HG02884 (cell line): ENCODE results near the gene ZMYND19.
"Not testable (repeated sequence)": the region's sequence is repeated elsewhere in the genome, so short reads cannot be mapped to it uniquely, and the experiment has no call there.

ENCODE experiments used
- ATAC-seq: cut with Tn5 transposase; IDR thresholded peaks from one replicate; pipeline ENCODE4 v1.9.1; 2021; ENCODE audit warnings: mild to moderate bottlenecking, moderate library complexity; ENCODE audit not compliant: unreplicated experiment

Gene ZMYND19

GRCh38 chr9:137614631-137615386 is 24.5 kb upstream of the ZMYND19 start:
- no peak for ATAC-seq

DNA sequence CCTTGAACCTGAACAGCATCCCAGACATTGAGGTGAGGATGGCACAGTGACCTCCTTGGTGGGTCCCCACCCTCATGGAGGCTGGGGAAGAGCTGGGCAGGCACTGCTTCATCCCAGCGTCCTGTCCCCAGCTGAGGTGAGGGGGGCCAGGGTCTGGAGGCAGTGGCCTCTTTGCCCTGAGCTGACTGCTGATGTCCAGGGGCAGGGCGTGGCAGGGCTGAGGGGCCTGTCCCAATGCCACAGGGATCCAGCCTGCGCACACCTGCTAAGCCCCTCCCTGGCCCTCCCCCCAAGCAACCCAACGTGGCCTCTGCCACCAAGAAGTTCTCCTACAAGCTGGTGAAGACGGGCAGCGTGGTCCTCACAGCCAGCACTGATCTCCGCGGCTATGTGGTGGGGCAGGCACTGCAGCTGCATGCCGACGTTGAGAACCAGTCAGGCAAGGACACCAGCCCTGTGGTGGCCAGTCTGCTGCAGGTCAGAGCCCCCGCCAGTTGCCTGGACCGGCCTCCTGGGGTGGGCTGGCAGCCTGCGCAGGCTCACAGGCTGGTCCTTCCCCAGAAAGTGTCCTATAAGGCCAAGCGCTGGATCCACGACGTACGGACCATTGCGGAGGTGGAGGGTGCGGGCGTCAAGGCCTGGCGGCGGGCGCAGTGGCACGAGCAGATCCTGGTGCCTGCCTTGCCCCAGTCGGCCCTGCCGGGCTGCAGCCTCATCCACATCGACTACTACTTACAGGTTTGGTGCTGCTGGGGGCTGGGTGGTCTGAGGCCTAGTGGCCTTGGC is 23.6 kb upstream of the ZMYND19 start:
- no peak for ATAC-seq

DNA sequence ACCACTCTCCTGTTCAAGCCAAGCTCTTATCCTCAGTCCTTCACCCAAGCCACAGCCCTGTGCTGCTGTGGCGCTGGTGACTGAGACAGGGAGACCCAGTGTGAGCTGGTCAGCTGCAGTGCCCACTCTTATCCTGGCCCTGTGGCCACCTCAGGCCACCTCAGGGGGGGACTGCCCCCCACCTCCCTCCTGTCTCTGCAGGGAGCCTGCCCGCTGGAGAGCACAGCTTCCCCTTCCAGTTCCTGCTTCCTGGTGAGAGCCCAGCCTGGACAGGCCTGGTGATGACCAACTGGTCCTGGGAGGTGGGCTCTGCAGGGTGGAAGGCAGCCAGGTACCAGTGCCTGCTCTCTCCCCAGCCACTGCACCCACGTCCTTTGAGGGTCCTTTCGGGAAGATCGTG is 22.9 kb upstream of the ZMYND19 start:
- no peak for ATAC-seq

DNA sequence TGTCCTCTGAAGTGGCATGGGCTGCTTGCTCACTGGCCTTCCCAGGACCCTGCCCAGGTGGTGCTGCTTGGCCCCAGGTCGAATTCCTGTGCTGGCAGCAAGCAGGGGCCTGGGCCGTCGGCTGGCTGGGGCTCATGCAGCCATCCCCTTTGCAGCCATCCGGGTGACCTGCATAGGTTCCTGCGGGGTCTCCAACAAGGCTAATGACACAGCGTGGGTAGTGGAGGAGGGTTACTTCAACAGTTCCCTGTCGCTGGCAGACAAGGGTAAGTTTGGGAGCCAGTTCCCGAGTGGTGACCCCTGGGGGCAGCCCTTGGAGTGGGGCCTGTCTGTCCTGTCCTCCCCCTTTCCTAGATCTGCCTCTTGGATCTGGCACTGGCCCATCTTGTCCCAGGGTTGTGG is 22.4 kb upstream of the ZMYND19 start:
- ATAC-seq: no peak

GRCh38 chr9:137611623-137612609 is 21.6 kb upstream of the ZMYND19 start:
- no peak for ATAC-seq

- no peak for ATAC-seq
Observed at GRCh38 chr9:137610944-137611343, 20.6 kb upstream of the ZMYND19 start.

DNA sequence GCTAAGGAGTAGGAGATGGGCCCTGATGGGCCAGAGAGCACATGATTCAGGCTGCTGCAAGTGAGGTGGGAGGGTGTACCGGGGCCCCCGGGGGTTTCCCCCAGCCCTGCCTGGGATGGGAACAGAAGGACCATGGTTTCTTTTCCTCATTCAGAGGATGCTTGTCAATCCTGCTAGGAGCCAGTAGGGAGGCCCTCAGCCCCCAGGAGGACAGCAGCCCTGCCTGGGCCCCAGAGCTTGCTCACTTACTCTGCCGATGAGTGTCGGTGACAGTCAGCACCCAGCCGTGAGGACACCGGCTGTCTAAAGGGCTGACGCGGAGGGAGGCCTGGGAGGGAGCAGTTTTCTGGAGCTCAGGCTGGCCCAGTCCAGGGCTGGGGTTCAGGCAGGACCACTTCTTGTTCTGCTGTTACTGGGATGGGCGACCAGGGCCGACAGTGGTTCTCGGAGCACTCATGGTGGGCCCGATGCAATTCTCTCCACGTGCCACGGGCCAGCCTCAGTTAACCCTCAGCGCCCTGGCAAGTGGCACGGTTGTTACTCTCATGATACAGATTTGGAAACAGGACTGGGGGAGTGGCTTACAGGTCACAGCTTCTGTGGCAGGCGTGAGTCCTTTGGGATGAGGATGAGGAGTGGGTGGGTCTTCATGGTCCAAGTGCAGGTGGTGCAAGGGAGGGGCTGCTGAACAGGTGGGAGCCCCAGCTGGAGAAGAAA is 17.0 kb upstream of the ZMYND19 start:
- no peak for ATAC-seq

GRCh38 chr9:137606734-137607138 is 16.4 kb upstream of the ZMYND19 start:
- no peak for ATAC-seq

GRCh38 chr9:137606005-137606621 is 15.8 kb upstream of the ZMYND19 start:
- peak; percentile 27 for ATAC-seq

DNA sequence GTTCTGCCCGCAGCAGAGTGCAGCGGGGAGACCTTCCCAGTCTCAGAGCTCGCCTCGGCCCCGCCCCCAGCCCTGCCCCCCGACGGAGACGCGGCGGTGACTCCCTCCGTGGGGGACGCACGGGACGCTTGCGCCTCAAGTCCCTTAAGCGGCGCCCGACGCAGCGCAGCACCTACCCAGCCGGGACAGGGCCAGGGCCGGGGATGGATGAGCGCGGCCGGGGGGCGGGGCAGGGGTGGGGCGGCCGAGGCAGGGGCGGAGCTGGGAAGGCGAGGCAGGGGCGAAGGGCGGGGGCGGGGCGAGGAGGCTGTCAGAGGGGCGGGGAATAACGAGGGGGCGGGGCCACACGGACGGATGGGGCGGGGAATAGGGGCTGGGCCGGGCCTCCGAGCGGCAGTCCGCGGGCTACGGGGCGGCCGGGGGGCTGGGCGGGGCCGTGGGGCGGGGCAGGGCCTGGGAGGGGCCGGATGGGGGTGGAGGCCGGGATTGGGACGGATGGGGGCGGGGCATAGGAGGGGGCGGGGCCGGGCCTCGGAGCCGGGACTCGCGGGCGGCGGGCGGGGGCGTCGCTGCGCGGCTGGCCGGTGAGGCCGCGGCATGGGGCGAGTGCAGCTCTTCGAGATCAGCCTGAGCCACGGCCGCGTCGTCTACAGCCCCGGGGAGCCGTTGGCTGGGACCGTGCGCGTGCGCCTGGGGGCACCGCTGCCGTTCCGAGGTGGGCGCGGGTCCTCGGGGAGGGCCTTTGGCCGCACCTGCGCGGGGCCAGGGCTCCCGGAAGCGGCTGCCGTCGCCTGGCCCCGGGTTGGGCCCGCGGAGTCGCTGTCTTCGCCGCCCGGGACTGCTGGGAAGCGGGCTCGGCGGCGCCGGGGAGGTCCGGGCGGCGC is 15.1 kb upstream of the ZMYND19 start, which contains the start of gene ARRDC1:
TSS of gene ARRDC1 (plus strand) at position 566 of the 884 bp plus-strand sequence. CDS start at position 598, 32 bp downstream.
- ATAC-seq: peak; percentile 63

DNA sequence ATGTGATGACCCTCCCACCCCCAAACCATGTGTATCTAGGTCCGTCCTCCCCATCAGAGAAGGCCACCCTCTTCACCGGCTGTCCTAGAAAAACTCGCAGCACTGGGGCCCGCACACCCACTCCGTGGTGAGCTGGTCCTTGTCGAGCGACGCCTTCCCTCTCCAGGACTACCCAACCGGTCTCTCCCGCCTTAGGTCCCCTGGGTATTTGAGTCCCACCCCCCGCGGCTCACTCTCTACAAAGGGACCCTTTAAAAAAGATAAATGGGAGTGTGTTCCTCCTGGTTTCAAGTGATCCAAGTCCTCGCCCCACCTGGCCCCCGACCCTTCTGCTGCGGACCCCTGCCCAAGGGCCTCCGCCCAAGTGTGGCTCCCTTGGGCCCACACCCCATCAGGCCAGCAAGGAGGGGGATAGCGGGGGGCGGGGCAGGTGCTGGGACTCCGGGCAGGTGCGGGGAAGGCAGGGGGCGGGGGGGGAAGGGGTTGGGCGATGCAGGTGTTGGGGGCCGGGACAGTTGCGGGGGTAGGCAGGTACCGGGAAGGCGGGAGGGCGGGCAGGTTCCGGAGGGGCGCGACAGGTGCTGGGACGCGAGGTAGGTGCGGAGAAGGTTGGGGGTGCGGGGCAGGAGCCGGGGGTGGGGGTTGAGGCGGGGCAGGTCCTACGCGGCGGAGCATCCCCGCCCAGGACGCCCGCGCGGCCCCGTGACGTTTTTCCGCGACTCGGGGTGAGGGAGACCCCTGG is 14.2 kb upstream of the ZMYND19 start:
- ATAC-seq: no peak

- no peak for ATAC-seq
Observed at GRCh38 chr9:137603879-137604278, 13.6 kb upstream of the ZMYND19 start.

DNA sequence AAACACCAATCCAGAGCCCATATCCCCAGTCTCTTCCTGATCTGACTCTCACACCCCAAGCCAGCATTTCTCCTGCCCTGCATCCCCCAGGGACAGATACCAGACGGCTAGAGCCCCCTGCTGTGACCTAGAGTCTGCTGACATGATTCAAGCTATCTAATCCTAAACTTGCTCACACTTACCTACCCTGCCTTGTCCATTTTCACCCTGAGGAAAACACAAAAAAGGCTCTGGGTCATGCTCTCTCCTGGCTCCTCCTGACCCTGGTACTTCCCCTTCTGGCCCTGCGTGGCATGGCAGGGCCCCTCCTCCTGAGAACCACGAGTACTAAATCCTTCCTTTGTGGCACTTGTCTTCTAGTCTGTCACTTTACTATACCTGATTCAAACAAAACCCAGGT is 12.3 kb upstream of the ZMYND19 start:
- no peak for ATAC-seq

GRCh38 chr9:137598943-137599342 is 8.6 kb upstream of the ZMYND19 start:
- no peak for ATAC-seq

- ATAC-seq: not testable (repeated sequence)
Observed at GRCh38 chr9:137596577-137596976, 6.3 kb upstream of the ZMYND19 start.

- no peak for ATAC-seq
Observed at GRCh38 chr9:137593176-137593575, 2.9 kb upstream of the ZMYND19 start.

GRCh38 chr9:137592767-137593166 is 2.5 kb upstream of the ZMYND19 start:
- ATAC-seq: no peak

DNA sequence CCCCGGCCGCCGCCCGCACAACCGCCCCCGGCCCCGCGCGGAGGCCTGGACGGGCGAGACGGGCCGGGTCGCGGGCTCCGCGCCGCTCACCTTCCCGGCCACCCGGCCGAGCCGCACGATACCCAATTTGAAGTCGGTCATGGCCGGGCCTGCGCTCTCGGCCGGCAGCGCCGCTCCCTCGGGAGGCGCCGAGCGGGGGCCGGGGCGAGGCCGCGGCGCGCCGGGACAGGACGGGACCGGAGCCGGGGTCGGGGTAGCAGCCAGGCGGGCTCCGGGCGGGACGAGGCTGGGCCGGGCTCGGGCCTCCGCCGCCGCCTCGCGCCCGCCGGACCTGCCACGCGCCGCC is 216 bp downstream of the ZMYND19 start:
- ATAC-seq: no peak
